Measurements from ENCODE around the gene CHCHD6. TPM values are rescaled to one million over a fixed set of nuclear protein-coding genes. Genes with fewer than 3 reads are reported as not detected.
A peak's percentile ranks its signal among the peaks of the same experiment; 100 is the strongest.

Gene CHCHD6
- total RNA-seq, 1 experiment from 2014 or later = 36.3 TPM

GRCh38 chr3:126939338-126939718, 235.3 kb downstream of the CHCHD6 start:
- Histone ChIP-seq H3K9ac (ENCODE audit: low read length) (no peak overlapping the region), H3K9me2 (ENCODE audit: insufficient read depth) (no peaks in the 10 kb centered on the region), H2AFZ (ENCODE audit: low read depth, low read length, poor library complexity, severe bottlenecking) (no peak overlapping the region), H3K36me3 (ENCODE audit: control insufficient read depth in 1 of 2, insufficient read depth in 2 of 2, low read length in 2 of 2) (no peaks in the 10 kb centered on the region), H3K4me3 (replicated peaks in 1 of 2; ENCODE audit: low read depth in 1 of 2, low read length in 2 of 2) (no peak overlapping the region), H3K79me2 (ENCODE audit: insufficient read depth, low read length) (no peaks in the 10 kb centered on the region), H4K20me1 (ENCODE audit: insufficient read depth) (no peaks in the 10 kb centered on the region), H3K4me2 (ENCODE audit: low read length) (no peak overlapping the region), H3K4me1 (ENCODE audit: control insufficient read depth in 1 of 2, insufficient read depth in 2 of 2, low read length in 2 of 2) (no peaks in the 10 kb centered on the region), H3K27me3 (ENCODE audit: insufficient read depth, low read length) (no peaks in the 10 kb centered on the region), H3K9me3 (ENCODE audit: control insufficient read depth in 1 of 2, insufficient read depth in 1 of 2, low read depth in 1 of 2, low read length in 2 of 2) (no peaks in the 10 kb centered on the region), H3K27ac (ENCODE audit: low read depth, low read length) (no peak overlapping the region)
- DNase-seq (ENCODE audit: low read depth, low spot score) (no peak), ATAC-seq (peak; percentile 68; the same call in 1 of the 2 replicates)
- intact Hi-C loops (cut with micrococcal nuclease) = no loop called here
- ChIA-PET POLR2A (interaction anchor here (0.8 kb wide), 1 partner anchor 12 kb away, joined by 3 read pairs; no protein-coding TSS in a partner anchor), CTCF (no interaction called here), RAD21 (ENCODE audit: low non-redundant PET in 1 of 2, low total read pairs in 2 of 2, uncharacterized antibody in 2 of 2, unreplicated experiment in 2 of 2) (no interaction called here)
- TF ChIP-seq, protein P1, sequence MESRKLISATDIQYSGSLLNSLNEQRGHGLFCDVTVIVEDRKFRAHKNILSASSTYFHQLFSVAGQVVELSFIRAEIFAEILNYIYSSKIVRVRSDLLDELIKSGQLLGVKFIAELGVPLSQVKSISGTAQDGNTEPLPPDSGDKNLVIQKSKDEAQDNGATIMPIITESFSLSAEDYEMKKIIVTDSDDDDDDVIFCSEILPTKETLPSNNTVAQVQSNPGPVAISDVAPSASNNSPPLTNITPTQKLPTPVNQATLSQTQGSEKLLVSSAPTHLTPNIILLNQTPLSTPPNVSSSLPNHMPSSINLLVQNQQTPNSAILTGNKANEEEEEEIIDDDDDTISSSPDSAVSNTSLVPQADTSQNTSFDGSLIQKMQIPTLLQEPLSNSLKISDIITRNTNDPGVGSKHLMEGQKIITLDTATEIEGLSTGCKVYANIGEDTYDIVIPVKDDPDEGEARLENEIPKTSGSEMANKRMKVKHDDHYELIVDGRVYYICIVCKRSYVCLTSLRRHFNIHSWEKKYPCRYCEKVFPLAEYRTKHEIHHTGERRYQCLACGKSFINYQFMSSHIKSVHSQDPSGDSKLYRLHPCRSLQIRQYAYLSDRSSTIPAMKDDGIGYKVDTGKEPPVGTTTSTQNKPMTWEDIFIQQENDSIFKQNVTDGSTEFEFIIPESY (IDR thresholded peaks at IDR 0.05; ENCODE audit: extremely low read depth, insufficient replicate concordance, low read length) = no peak
- TF ChIP-seq, protein P2, sequence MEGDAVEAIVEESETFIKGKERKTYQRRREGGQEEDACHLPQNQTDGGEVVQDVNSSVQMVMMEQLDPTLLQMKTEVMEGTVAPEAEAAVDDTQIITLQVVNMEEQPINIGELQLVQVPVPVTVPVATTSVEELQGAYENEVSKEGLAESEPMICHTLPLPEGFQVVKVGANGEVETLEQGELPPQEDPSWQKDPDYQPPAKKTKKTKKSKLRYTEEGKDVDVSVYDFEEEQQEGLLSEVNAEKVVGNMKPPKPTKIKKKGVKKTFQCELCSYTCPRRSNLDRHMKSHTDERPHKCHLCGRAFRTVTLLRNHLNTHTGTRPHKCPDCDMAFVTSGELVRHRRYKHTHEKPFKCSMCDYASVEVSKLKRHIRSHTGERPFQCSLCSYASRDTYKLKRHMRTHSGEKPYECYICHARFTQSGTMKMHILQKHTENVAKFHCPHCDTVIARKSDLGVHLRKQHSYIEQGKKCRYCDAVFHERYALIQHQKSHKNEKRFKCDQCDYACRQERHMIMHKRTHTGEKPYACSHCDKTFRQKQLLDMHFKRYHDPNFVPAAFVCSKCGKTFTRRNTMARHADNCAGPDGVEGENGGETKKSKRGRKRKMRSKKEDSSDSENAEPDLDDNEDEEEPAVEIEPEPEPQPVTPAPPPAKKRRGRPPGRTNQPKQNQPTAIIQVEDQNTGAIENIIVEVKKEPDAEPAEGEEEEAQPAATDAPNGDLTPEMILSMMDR (IDR thresholded peaks at IDR 0.05 in 2 of 3, conservative IDR thresholded peaks at IDR 0.05 in 1 of 3; ENCODE audit: borderline replicate concordance in 1 of 3, insufficient read depth in 1 of 3, low read depth in 2 of 3, low read length in 2 of 3) = peak in 2 of 3 experiments; percentile 30 to 34; a peak in 3 of 6 replicates
- TF ChIP-seq SP1 (IDR thresholded peaks at IDR 0.05; ENCODE audit: low read depth) = no peak
- TF ChIP-seq POLR2AphosphoS5 (IDR thresholded peaks at IDR 0.05; ENCODE audit: low read depth, low read length) = no peak
- TF ChIP-seq EGR1 (IDR thresholded peaks at IDR 0.05; ENCODE audit: low read depth) = no peak
- TF ChIP-seq ZNF274 (IDR thresholded peaks at IDR 0.05; ENCODE audit: low read depth, low read length) = no peak
- no peak for TF ChIP-seq EZH2 (IDR thresholded peaks at IDR 0.05)
- TF ChIP-seq, protein P3, sequence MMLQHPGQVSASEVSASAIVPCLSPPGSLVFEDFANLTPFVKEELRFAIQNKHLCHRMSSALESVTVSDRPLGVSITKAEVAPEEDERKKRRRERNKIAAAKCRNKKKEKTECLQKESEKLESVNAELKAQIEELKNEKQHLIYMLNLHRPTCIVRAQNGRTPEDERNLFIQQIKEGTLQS (IDR thresholded peaks at IDR 0.05) = no peak
- no peak for TF ChIP-seq MAX (IDR thresholded peaks at IDR 0.05)
- peak; percentile 29 for TF ChIP-seq RAD21 (IDR thresholded peaks at IDR 0.05; ENCODE audit: low read depth)
- no peak for TF ChIP-seq ELF1 (IDR thresholded peaks at IDR 0.05; ENCODE audit: borderline replicate concordance, low read depth)
- TF ChIP-seq FOSL1 (IDR thresholded peaks at IDR 0.05; ENCODE audit: low read depth) = no peak
- TF ChIP-seq CEBPB (IDR thresholded peaks at IDR 0.05; ENCODE audit: low read depth) = no peak
- TF ChIP-seq, protein P4, sequence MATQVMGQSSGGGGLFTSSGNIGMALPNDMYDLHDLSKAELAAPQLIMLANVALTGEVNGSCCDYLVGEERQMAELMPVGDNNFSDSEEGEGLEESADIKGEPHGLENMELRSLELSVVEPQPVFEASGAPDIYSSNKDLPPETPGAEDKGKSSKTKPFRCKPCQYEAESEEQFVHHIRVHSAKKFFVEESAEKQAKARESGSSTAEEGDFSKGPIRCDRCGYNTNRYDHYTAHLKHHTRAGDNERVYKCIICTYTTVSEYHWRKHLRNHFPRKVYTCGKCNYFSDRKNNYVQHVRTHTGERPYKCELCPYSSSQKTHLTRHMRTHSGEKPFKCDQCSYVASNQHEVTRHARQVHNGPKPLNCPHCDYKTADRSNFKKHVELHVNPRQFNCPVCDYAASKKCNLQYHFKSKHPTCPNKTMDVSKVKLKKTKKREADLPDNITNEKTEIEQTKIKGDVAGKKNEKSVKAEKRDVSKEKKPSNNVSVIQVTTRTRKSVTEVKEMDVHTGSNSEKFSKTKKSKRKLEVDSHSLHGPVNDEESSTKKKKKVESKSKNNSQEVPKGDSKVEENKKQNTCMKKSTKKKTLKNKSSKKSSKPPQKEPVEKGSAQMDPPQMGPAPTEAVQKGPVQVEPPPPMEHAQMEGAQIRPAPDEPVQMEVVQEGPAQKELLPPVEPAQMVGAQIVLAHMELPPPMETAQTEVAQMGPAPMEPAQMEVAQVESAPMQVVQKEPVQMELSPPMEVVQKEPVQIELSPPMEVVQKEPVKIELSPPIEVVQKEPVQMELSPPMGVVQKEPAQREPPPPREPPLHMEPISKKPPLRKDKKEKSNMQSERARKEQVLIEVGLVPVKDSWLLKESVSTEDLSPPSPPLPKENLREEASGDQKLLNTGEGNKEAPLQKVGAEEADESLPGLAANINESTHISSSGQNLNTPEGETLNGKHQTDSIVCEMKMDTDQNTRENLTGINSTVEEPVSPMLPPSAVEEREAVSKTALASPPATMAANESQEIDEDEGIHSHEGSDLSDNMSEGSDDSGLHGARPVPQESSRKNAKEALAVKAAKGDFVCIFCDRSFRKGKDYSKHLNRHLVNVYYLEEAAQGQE (IDR thresholded peaks at IDR 0.05; ENCODE audit: low read depth) = no peak
- TF ChIP-seq SRF (IDR thresholded peaks at IDR 0.05; ENCODE audit: low read depth) = no peak
- no peak for TF ChIP-seq JUND (IDR thresholded peaks at IDR 0.05)
- TF ChIP-seq TCF7L2 (IDR thresholded peaks at IDR 0.05; ENCODE audit: borderline replicate concordance, extremely low read depth, insufficient read depth, insufficient read length) = no peak
- no TSS peak for BruUV-seq (replicated peaks)

Measured in HCT116 (cell line).